ENCODE results near the gene FRMPD1. TPM values are rescaled to one million over a fixed set of nuclear protein-coding genes. Genes with fewer than 3 reads are reported as not detected.

The FRMPD1 gene
- total and polyA plus RNA-seq, 2 of the 4 experiments (the other 2 are of a cell fraction) = not detected

DNA sequence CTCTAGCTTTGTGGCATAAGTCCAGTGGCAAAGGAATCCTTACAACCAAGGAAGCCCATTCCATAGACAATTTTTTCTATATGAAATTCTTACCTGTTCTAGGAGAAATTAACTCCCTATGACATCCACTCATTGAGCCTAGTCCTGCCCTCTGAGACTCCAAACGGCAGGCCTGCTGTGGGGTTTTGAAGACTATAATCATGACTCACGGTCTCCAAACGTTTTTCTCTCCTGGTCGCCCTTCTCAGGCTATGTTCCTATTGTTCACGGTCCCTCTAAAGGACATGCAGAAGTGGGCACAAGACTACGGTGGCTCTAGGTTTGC, 133.5 kb downstream of the FRMPD1 start:
- ATAC-seq (ENCODE audit: low read depth) = peak; percentile 30
- WGBS, 2 experiments (ENCODE audit: extremely low coverage in 2 of 2, insufficient read length in 1 of 2) = 0% methylated on average over 2 of the region's 6 CpGs; no CpG with 5 or more reads in 1 of the 2 experiments

More for the DNA sequence above, 133.5 kb downstream of the FRMPD1 start:
- Histone ChIP-seq H2AK9ac (replicated peaks; ENCODE audit: low read depth, low read length, poor library complexity) (peak overlapping the region; percentile 99), H3K9me1 (ENCODE audit: insufficient read depth, low read length) (no peaks in the 10 kb centered on the region; the same call in 1 of the 2 replicates), H4K91ac (ENCODE audit: insufficient read depth, low read depth, low read length) (no peak overlapping the region), H4K20me1 (ENCODE audit: insufficient read depth, low read length) (peaks cover 14% of the 10 kb centered on the region; the same call in 1 of the 2 replicates), H2BK15ac (ENCODE audit: low read depth, low read length) (no peak overlapping the region), H3K23ac (ENCODE audit: low read depth, low read length) (no peak overlapping the region), H3K27me3 (ENCODE audit: control insufficient read depth, insufficient read depth, low read length) (no peaks in the 10 kb centered on the region), H3K4ac (ENCODE audit: low read depth, low read length) (peak overlapping the region; percentile 12; the same call in 1 of the 2 replicates), H3K27ac (ENCODE audit: insufficient read depth, low read length) (peak overlapping the region; percentile 94), H2AFZ (replicated peaks; ENCODE audit: low read length, poor library complexity) (peak overlapping the region; percentile 100), H3K4me1 (ENCODE audit: control insufficient read depth, insufficient read depth, low read length) (peaks cover 3% of the 10 kb centered on the region; the same call in 1 of the 2 replicates), H3K79me1 (ENCODE audit: low read depth in 1 of 2, low read length in 2 of 2) (peaks cover 29 to 42% of the 10 kb centered on the region in 2 experiments), H4K5ac (ENCODE audit: low read depth, low read length) (peak overlapping the region; percentile 85; the same call in 1 of the 2 replicates), H3K9me3 (ENCODE audit: control insufficient read depth, insufficient read depth, low read length) (no peaks in the 10 kb centered on the region), H3K36me3 (ENCODE audit: control insufficient read depth, insufficient read depth, low read length) (peaks cover 13% of the 10 kb centered on the region), H3K4me3 (ENCODE audit: insufficient read depth, low read depth, low read length) (peak overlapping the region; percentile 94), H3K4me2 (ENCODE audit: low read depth, low read length) (peak overlapping the region; percentile 97), H3K14ac (replicated peaks; ENCODE audit: low read depth, low read length) (peak overlapping the region; percentile 88), H3K18ac (ENCODE audit: low read depth, low read length) (no peak overlapping the region), H2BK120ac (ENCODE audit: low read depth, low read length) (no peak overlapping the region), H2AK5ac (ENCODE audit: low read depth, low read length) (no peak overlapping the region), H4K8ac (ENCODE audit: low read depth in 2 of 2, low read length in 2 of 2) (peak overlapping the region; percentile 26 to 90; a peak in 2 of 4 replicates), H3K56ac (ENCODE audit: extremely low read depth, insufficient read depth, low read length) (peak overlapping the region; percentile 81; the same call in 1 of the 2 replicates), H2BK5ac (ENCODE audit: low read depth, low read length, poor library complexity, severe bottlenecking) (peak overlapping the region; percentile 75), H2BK20ac (ENCODE audit: low read depth, low read length) (no peak overlapping the region), H3K9ac (ENCODE audit: low read depth, low read length) (peak overlapping the region; percentile 95)
- CTCF ChIA-PET = no interaction called here
- DNase-seq = peak; percentile 14
- TF ChIP-seq RCOR1 (IDR thresholded peaks at IDR 0.05; ENCODE audit: insufficient replicate concordance, low read length) (no peak), RAD21 (IDR thresholded peaks at IDR 0.05; ENCODE audit: low read length) (no peak), CEBPB (IDR thresholded peaks at IDR 0.05; ENCODE audit: low read depth, low read length) (no peak), NFE2L2 (IDR thresholded peaks at IDR 0.05; ENCODE audit: low read depth, low read length) (no peak), MAFK (IDR thresholded peaks at IDR 0.05; ENCODE audit: low read depth, low read length) (no peak), MAZ (IDR thresholded peaks at IDR 0.05; ENCODE audit: borderline replicate concordance, low read depth, low read length) (no peak), POLR2A (IDR thresholded peaks at IDR 0.05; ENCODE audit: low read depth, low read length) (no peak)
- TF ChIP-seq, protein P1, sequence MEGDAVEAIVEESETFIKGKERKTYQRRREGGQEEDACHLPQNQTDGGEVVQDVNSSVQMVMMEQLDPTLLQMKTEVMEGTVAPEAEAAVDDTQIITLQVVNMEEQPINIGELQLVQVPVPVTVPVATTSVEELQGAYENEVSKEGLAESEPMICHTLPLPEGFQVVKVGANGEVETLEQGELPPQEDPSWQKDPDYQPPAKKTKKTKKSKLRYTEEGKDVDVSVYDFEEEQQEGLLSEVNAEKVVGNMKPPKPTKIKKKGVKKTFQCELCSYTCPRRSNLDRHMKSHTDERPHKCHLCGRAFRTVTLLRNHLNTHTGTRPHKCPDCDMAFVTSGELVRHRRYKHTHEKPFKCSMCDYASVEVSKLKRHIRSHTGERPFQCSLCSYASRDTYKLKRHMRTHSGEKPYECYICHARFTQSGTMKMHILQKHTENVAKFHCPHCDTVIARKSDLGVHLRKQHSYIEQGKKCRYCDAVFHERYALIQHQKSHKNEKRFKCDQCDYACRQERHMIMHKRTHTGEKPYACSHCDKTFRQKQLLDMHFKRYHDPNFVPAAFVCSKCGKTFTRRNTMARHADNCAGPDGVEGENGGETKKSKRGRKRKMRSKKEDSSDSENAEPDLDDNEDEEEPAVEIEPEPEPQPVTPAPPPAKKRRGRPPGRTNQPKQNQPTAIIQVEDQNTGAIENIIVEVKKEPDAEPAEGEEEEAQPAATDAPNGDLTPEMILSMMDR (conservative IDR thresholded peaks at IDR 0.05; ENCODE audit: low read depth, low read length) = no peak
- TF ChIP-seq, protein P2, sequence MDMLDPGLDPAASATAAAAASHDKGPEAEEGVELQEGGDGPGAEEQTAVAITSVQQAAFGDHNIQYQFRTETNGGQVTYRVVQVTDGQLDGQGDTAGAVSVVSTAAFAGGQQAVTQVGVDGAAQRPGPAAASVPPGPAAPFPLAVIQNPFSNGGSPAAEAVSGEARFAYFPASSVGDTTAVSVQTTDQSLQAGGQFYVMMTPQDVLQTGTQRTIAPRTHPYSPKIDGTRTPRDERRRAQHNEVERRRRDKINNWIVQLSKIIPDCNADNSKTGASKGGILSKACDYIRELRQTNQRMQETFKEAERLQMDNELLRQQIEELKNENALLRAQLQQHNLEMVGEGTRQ (IDR thresholded peaks at IDR 0.05; ENCODE audit: low read depth, low read length) = no peak
- no TSS peak for BruUV-seq (replicated peaks)
- intact Hi-C loops (cut with micrococcal nuclease) (loop anchor here (2.0 kb wide), 2 partner anchors 37 to 193 kb away; no protein-coding TSS in a partner anchor), in situ Hi-C loops (cut with MboI; ENCODE audit: low sequenced_read_pairs) (no loop called here), dilution Hi-C loops (cut with HindIII; ENCODE audit: low sequenced_read_pairs, unreplicated experiment) (no loop called here)
- POLR2A ChIA-PET (ENCODE audit: unreplicated experiment) = no interaction called here

Measured in IMR-90 (cell line).